ENCODE measurements around the gene C3orf20.
A peak's percentile ranks its signal among the peaks of the same experiment; 100 is the strongest.

Gene C3orf20

DNA sequence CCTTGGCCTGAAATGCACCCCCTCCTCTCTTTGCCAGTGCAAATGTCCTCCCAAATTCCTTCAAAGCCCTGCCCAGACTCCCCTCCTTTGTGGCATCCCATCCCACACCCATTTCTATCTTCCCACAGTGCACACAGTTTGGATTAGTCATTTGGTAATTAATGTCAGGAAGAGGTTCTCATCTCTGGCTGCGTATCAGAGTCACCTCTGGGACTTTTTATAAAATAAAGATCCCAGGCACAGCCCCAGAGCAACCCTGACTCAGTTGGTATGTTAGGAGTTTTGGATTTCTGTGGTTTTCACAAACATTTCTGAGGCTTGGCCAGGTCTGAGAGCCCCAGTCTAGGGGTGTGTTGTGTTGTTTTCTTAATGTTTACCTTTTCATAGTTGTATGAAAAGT lies 41.6 kb downstream of the C3orf20 start:
- Histone ChIP-seq H3K4me2 (ENCODE audit: low read depth, low read length, poor library complexity, severe bottlenecking) (no peak overlapping the region), H3K9ac (ENCODE audit: low read length) (peak overlapping the region; percentile 41; the same call in 1 of the 2 replicates), H3K36me3 (ENCODE audit: low read length) (peaks cover 19% of the 10 kb centered on the region; the same call in 1 of the 2 replicates), H3K79me2 (ENCODE audit: insufficient read depth, low read length) (no peaks in the 10 kb centered on the region), H4K20me1 (ENCODE audit: low read depth, low read length) (no peaks in the 10 kb centered on the region), H3K27ac (ENCODE audit: low read depth, low read length) (peak overlapping the region; percentile 91), H3K4me3 (ENCODE audit: insufficient read depth, low read length, poor library complexity, severe bottlenecking) (no peak overlapping the region), H3K9me2 (replicated peaks; ENCODE audit: insufficient read depth, low read length) (no peaks in the 10 kb centered on the region), H3F3A (ENCODE audit: insufficient read depth) (peaks cover 16% of the 10 kb centered on the region; the same call in 1 of the 2 replicates), H2AFZ (ENCODE audit: low read depth, low read length, severe bottlenecking) (no peak overlapping the region), H3K27me3 (ENCODE audit: low read length) (no peaks in the 10 kb centered on the region), H3K9me3 (ENCODE audit: insufficient read depth, low read length) (no peaks in the 10 kb centered on the region)
- TF ChIP-seq, protein P1, sequence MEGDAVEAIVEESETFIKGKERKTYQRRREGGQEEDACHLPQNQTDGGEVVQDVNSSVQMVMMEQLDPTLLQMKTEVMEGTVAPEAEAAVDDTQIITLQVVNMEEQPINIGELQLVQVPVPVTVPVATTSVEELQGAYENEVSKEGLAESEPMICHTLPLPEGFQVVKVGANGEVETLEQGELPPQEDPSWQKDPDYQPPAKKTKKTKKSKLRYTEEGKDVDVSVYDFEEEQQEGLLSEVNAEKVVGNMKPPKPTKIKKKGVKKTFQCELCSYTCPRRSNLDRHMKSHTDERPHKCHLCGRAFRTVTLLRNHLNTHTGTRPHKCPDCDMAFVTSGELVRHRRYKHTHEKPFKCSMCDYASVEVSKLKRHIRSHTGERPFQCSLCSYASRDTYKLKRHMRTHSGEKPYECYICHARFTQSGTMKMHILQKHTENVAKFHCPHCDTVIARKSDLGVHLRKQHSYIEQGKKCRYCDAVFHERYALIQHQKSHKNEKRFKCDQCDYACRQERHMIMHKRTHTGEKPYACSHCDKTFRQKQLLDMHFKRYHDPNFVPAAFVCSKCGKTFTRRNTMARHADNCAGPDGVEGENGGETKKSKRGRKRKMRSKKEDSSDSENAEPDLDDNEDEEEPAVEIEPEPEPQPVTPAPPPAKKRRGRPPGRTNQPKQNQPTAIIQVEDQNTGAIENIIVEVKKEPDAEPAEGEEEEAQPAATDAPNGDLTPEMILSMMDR (IDR thresholded peaks at IDR 0.05; ENCODE audit: insufficient read depth, low read length, poor library complexity, severe bottlenecking): no peak
- TF ChIP-seq EZH2phosphoT487 (conservative IDR thresholded peaks at IDR 0.05; ENCODE audit: low read length): no peak

DNA sequence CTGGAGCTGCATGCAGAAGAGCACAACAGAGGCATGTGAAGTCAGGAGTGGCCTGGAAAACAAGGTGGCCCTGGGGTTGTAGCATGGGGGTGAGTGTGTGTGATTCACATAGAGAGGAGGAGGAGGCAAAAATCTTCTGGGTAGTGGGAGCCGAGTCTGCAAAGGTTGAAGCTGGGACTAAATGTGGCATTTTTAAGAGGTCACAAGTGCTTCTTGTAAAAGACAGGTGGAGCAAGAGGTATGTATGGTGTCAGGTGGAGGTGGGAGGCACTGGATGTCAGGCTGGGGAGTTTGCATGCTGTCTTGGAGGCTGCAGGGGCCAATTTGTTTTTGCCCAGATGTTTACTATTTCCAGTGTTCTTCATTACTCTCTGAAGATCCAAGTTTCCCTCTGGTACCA lies 42.4 kb downstream of the C3orf20 start:
- H3K9me2 ChIP-seq (replicated peaks; ENCODE audit: insufficient read depth, low read length): no peaks in the 10 kb centered on the region
- no peak overlapping the region for H2AFZ ChIP-seq (ENCODE audit: low read depth, low read length, severe bottlenecking)
- peaks cover 16% of the 10 kb centered on the region; the same call in 1 of the 2 replicates for H3F3A ChIP-seq (ENCODE audit: insufficient read depth)
- H4K20me1 ChIP-seq (ENCODE audit: low read depth, low read length): no peaks in the 10 kb centered on the region
- peak overlapping the region; percentile 53 for H3K4me2 ChIP-seq (ENCODE audit: low read depth, low read length, poor library complexity, severe bottlenecking)
- H3K27ac ChIP-seq (ENCODE audit: low read depth, low read length): peak overlapping the region; percentile 91
- no peaks in the 10 kb centered on the region for H3K27me3 ChIP-seq (ENCODE audit: low read length)
- peaks cover 19% of the 10 kb centered on the region for H3K36me3 ChIP-seq (ENCODE audit: low read length)
- no peaks in the 10 kb centered on the region for H3K79me2 ChIP-seq (ENCODE audit: insufficient read depth, low read length)
- peak overlapping the region; percentile 41 for H3K9ac ChIP-seq (ENCODE audit: low read length)
- TF ChIP-seq EZH2phosphoT487 (conservative IDR thresholded peaks at IDR 0.05; ENCODE audit: low read length): no peak
- TF ChIP-seq, protein P1 (IDR thresholded peaks at IDR 0.05; ENCODE audit: insufficient read depth, low read length, poor library complexity, severe bottlenecking): no peak
- peak overlapping the region; percentile 24 for H3K4me3 ChIP-seq (ENCODE audit: insufficient read depth, low read length, poor library complexity, severe bottlenecking)
- no peaks in the 10 kb centered on the region for H3K9me3 ChIP-seq (ENCODE audit: insufficient read depth, low read length)

GRCh38 chr3:14718539-14718938 lies 43.6 kb downstream of the C3orf20 start:
- no peaks in the 10 kb centered on the region for H3K27me3 ChIP-seq (ENCODE audit: low read length)
- peak overlapping the region; percentile 24 for H3K4me3 ChIP-seq (ENCODE audit: insufficient read depth, low read length, poor library complexity, severe bottlenecking)
- peaks cover 8% of the 10 kb centered on the region; the same call in 1 of the 2 replicates for H3K36me3 ChIP-seq (ENCODE audit: low read length)
- H3K9me2 ChIP-seq (replicated peaks; ENCODE audit: insufficient read depth, low read length): no peaks in the 10 kb centered on the region
- H3K27ac ChIP-seq (ENCODE audit: low read depth, low read length): peak overlapping the region; percentile 91
- no peaks in the 10 kb centered on the region for H3K79me2 ChIP-seq (ENCODE audit: insufficient read depth, low read length)
- H3F3A ChIP-seq (ENCODE audit: insufficient read depth): peaks cover 16% of the 10 kb centered on the region; the same call in 1 of the 2 replicates
- peak overlapping the region; percentile 18 for H2AFZ ChIP-seq (ENCODE audit: low read depth, low read length, severe bottlenecking)
- peak overlapping the region; percentile 53 for H3K4me2 ChIP-seq (ENCODE audit: low read depth, low read length, poor library complexity, severe bottlenecking)
- H4K20me1 ChIP-seq (ENCODE audit: low read depth, low read length): no peaks in the 10 kb centered on the region
- no peak for TF ChIP-seq EZH2phosphoT487 (conservative IDR thresholded peaks at IDR 0.05; ENCODE audit: low read length)
- TF ChIP-seq, protein P1 (IDR thresholded peaks at IDR 0.05; ENCODE audit: insufficient read depth, low read length, poor library complexity, severe bottlenecking): no peak
- peak overlapping the region; percentile 41 for H3K9ac ChIP-seq (ENCODE audit: low read length)
- H3K9me3 ChIP-seq (ENCODE audit: insufficient read depth, low read length): no peaks in the 10 kb centered on the region

Measured in SU-DHL-6 (cell line).